Measurements from ENCODE around the gene FRMD8.

The FRMD8 gene

DNA sequence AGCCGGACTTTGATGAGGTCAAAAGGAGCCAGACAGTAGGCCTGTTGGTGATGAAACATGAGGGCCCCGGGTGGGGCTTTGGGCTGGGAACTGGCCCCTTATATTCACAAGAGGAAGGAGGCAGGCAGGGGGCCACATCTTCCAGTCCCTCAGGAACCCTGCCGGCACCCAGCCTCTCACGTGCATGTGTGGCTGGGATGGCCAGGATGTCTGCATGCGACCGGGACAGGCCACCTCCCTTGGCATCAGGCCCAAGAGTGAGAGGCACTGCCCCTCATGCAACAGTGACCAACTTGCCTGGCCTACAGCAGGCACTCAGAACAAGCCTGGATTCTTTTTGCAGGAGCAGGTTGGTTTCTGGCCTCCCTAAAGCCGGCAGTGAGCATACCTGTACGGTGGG lies 9.4 kb upstream of the FRMD8 start:
- DNase-seq: no peak

DNA sequence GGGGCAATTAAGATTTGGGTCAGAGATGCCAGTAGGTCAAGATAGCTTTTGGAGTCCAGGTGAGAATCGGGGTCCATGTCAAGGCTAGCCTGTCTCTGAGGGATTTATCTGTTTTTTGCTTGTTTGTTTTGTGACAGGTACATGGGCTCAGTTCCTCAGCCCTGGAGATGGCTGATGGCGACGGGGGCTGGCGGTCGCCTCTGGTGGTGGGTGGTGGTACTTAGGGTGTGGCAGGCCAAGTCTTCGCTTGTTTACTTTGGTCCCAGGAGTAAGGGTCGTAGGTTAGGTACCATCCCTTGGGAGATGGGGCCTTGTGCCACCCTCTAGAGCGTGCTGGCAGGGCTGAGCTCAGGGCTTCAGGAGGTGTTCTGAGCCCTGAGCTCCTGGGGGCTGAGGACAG lies 8.7 kb upstream of the FRMD8 start:
- no peak for DNase-seq

DNA sequence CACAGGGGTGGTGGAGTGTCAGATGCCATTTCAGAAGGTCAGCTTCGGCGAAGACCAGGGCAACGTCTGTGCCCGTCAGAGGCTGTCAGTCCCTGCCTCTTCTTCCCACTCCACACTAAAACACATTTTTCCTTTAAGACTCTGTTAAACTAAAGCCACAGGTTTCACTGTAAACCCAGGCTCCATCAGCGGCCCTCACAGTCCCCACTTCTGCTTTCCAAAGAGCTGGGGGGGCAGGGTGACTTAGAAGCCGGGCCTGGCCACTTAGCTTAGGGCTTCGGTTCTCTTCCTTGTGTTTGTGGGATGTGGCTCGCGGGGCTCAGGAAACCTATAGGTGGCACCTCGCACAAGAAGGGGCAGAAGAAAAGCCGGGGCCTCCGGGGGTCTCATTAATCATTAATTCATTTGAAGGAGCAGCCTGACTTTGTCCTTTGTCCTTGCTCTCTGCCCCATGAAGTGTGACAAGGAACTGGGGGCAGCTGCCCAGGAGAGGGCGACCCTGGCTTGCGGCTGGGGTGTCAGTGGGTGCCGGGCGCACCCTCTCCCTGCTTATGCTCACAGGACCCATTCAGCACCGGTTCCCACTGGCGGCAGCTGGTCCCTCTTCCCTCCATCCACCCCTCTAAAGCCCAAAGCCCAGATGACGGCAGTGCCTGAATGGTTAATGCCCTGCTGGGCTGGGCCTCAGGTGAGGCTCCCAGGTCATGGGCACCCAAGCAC lies 8.1 kb upstream of the FRMD8 start:
- no peak for DNase-seq

DNA sequence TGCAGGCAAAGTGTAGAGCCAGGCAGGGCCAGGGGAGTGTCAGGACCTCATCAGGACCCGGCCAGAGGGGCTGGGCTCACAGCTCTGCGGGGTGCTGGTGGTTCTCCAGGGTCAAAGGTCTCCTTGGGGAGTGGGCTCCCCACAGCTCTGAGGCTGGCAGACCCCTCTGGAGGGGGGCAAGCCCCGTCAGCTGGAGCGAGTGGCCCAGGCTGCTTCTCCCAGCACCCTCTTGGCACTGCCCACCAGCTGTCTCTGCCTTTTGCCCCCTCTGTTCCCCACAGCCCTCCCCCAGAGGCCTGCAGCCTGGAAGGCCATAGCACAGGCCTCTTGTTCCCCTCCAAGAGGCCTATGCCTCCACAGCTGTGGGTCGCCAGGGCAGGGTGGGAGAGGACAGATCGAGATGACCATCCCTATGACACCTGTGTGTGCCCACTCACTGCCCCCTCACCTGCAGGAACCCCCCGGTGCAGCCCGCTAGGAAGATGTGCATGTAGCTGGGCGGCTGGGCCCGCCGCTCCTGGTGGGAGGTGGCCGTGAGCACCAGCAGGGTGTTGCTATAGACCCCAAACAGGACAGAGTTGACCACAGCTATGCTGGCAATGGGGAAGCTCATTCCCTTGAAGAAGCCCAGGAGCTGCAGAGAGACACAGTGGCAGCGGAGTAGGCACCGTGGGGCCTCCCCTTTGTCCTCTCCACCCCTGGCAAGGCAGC lies 7.4 kb upstream of the FRMD8 start:
- no peak for DNase-seq

DNA sequence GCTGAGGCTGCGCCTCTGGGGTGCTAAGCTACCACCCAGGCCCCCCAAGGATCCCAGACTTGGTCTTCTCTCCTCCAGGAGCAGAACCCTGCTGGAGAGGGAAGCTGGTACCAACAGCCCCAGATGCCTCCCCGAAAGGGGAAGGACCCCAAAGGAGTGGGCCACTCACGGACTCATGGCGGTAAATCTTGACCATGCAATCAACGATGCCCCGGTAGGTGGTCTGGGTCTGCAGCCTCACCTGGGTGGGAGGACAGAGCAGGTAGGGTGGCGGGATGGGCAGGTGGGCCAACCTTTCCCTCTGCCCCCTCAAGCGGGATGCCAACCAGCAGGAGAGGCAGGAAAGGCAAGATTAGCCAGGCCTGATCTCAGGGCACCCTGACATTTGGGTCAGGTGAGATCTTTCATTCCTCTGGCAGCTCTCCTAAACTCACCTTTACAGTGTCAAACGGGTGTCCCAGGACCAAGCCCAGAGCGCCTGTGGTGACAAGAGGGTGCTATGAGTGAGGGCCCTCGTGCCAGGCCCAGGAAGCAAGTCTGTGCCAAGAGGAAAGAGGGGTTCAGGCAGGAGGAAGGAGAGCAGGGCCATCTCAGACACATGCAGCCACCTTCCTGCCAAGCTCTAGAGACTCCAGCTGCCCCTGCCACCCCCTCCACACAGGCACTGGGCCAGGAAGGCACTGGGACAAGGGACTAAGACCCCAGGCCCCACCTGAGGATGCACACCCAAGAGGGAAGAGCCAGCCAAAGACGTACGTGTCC lies 6.6 kb upstream of the FRMD8 start:
- no peak for DNase-seq

DNA sequence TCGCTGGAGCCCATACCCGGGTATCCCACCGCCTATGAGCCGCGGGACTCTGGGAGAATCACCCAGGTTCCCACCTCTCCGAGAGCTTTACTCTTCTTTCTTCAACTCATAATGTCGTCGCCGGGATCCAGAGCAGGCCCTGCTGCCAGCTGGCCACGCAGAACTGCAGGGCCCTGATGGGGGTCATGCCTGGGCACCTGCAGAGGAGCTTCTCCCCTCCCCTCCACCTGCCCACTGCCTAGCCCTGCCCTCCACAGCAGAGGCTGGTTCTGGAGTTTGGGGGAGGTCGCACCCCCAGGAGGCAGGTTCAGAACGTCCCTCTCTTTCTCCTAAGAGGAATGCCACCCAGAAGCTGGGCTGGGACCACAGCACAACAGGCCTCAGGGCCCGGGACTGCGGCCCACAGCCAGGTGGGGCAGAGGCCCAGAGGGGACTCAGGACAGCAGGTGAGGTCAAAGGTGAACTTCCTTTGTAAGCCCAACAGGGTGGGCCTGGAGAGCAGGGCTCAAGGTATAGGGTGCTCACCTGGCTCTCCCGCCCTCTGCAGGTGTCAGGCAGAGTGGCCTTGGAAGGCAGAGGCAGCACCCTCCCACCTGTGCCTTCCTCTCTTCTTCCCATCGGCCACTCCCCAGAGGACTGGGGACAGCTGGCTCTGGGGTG lies 5.8 kb upstream of the FRMD8 start:
- DNase-seq: no peak

DNA sequence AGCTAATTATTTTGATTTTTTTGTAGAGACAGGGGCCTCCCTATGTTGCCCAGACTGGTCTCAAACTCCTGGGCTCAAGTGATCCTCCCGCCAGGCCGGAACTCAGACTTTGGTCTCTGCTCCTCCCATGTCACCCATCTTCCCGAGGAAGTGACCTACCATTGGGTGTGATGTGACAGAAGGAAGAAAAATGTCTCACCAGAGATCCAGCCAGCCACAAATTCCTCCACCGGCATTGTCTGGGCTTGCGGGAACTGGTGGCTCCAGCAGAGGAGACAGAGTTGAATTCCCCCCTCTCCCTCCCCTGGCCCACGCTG lies 4.8 kb upstream of the FRMD8 start:
- peak; percentile 72 for DNase-seq

DNA sequence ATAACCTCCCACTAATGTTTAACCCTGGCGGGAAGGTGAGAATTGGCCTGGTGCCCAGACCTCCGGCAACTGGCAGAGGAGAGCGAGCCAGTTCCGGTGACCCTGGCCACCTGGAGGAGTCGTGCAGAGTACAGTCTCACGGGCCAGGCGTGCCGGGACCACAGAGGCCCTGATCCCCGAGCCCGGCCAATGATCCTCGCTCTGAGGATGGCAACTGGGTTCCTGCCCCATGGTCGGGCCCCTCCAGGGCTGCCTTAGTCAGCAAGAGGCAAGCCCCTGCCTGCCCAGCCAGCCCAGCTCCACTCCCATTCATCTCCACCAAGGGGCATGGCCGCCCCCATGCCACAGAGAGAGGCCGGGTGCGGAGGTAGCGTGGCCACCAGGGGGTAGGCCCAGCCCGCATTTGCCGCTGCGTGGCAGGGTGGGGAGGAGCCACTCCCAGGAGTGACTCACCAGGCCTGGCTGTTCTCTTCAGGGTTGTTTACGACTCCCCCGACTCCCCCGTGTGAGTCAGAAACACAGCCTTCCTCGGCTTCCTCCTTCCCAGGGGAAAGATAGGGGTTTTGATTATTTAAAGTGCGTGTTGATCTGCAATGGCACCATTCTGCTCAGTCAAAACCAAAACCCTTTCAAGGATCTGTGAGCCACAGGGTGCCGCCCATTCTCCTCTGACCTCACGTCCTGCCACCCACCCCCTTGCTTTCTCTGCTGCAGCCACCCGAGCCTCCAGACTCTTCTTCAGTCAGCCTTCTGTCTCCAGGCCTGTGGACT lies 4.2 kb upstream of the FRMD8 start, which contains the start of gene SLC25A45:
Gene SLC25A45 (minus strand): TSS at position 614 of the 771 bp plus-strand sequence. CDS start 695 bp downstream, outside the sequence.
- peak; percentile 97 for DNase-seq

DNA sequence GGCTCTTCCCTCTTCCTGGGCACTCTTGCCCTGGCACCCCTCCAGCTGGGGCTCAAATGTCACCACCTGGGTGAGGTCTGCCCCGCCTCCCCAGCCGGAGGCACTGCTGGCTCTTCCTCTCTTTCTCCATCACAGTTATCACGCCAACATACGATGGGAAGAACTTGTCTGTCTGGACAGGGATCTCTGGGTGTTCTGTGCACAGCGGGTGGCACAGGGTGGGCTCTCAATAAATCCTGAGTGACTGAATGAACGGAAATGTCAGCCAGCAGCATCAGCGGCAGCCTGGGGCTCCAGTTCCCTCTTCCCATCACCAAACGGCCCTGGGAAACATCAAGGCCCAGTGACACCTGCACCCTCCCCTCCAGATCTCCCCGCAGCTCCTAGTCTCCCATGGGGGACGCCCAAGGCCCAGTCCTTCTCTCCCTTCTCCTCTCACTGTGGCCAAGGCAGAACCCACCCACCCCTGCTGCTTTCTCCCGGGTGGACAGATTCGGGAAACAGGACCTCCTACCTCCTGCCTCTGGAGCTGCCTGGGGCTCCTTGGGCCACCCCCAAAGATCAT lies 3.6 kb upstream of the FRMD8 start:
- no peak for DNase-seq

DNA sequence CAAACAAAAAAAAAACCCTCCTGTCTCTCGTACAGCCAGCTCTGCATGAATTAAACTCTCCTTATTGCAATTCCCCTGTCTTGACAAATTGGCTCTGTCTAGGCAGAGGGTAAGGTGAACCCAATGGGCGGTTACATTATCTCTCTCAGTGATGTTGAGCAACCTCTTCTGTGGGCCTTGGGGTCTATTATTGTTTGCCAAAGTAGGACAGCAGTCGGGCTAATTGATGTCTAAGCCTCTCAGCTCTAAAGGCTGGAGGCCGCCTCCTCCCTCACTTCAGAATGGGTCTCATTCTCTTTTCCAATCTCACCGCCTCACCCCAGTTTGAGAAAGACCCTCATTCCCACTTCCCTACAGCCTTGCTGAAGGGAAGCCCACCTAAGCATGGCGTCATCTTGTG lies 2.7 kb upstream of the FRMD8 start:
- no peak for DNase-seq

DNA sequence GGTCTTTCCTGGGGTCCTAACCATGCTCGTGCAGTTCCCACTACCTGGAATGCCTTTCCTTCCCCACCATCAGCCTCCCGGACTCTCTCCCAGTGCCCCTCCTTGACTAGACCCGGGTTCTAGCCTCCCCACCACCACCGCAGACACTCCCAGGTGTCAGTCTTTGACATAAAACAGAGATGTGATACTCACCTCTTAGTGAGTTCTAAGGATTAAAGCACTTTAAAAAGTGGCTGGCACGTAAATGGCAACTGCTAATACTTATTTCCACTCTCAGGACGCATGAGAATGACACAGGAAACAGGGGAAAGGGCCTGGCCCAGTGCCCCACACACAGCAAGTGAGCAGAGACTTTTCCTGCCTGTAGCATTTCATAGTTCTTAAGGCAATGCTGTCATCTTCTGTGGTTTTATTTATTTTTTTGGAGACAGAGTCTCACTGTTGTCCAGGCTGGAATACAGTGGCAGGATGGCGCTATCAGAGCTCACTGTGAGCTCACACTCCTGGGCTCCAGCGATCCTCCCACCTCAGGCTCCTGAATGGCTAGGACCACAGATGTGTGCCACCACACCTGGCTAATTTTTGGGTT lies 2.0 kb upstream of the FRMD8 start:
- peak; percentile 16 for DNase-seq

DNA sequence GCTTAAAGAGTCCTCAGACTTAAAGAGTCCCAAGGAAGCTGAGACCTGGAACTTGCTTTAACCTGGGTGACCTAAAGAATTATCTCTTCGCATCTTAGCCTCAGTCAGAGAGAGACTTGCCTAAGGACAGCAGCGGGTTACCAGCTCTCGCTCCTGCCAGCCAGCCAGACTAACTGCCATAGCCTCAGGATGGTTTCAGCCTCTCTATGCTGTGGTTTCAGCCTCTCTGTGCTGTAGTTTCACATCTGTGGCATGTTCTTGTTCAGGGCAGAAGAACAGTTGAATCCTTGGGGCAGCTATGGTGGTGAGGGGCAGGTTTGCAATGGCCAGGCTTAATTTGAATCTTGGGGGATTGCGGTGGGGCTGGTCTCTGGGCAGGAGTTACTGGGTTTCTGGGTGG lies 2.3 kb downstream of the FRMD8 start:
- peak; percentile 41 for DNase-seq

DNA sequence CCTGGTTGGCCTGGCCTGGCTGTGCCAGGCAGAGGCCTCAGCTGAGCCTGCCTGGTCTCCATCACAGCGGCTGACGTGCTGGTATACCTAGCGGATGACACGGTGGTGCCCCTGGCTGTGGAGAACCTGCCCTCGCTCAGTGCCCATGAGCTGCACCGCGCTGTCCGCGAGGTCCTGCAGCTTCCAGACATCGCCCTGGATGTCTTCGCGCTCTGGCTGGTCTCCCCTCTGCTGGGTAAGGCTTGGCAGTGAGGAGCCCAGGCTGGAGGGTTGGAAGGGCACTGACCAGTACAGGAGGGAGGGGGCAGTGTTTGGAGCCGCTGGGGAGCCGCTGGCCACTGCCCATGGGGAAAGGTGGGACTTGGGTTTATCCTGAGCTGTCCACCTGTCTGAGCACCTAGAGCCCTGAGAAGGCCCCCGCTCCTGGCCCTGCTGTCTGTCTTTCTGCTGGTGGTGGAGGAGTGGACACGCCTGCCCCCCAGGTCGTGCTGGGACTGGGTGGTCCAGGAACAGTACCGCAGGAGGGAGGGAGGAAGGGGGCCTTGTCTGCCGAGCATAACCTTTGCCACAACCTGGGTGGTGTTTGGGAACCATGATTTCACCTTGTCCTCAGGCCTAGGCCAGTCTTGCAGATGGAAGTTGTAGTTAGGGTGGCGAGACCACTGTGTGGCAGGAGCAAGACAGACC lies 3.0 kb downstream of the FRMD8 start:
- DNase-seq: no peak

DNA sequence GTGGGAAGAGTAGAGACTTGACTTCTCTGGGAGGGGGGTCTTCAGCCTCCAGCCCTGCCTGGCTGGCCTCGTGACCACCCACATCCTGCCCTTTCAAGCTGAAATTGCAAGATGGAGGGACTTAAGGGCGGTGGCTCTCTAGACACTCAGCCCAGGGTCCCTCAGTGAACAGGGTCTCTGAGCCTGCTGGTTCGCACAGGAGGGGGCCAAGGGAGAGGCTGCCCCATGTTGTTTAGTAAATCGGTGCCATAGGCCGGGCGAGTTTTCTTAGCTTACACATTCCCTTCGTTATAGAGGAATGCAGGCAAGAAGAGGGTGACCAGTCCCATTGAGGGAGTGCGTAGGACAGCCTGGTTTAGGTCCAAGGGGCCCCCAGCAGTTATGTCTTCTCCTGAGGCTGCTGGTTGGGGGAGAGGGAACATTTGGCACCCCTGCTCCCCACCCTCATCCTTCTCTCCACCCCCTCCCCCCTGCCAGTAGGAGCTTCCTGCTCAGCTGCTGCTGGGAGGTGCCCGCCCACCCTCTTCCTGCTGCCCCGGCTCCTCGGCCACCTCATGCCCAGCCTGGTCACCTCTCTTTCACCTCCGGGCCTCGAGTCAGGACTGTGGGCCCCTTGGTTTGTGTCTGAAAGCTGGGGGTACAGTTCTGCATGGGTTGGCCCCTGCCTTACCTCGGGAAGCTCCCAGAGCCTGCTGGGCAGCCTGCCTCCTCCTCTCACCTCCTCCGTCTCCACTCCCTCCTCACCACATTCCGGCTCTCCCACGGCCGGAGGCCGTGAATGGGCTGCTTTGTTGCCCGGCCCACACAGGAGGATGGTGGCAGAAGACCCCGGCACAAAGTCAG lies 3.9 kb downstream of the FRMD8 start:
- no peak for DNase-seq

DNA sequence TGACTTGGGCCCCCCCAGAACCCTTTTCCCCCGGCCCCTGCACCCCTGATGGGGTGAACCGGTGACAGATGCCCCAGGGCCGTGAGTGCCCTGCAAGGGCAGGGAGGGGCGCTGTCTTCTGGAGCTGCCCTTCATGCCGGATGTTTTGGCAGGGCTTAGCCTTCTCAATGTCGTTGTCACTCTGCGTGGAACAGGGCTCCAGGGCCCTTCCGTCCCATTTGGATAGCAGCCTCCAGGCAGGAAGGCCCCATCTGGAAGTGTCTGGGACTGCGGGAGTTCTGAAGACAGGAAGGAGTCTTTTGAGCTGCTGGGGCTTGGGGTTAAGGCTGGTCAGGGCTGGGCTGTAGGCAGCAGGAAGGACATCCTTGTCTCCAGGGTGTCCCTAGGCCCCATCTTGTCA lies 4.6 kb downstream of the FRMD8 start:
- no peak for DNase-seq

DNA sequence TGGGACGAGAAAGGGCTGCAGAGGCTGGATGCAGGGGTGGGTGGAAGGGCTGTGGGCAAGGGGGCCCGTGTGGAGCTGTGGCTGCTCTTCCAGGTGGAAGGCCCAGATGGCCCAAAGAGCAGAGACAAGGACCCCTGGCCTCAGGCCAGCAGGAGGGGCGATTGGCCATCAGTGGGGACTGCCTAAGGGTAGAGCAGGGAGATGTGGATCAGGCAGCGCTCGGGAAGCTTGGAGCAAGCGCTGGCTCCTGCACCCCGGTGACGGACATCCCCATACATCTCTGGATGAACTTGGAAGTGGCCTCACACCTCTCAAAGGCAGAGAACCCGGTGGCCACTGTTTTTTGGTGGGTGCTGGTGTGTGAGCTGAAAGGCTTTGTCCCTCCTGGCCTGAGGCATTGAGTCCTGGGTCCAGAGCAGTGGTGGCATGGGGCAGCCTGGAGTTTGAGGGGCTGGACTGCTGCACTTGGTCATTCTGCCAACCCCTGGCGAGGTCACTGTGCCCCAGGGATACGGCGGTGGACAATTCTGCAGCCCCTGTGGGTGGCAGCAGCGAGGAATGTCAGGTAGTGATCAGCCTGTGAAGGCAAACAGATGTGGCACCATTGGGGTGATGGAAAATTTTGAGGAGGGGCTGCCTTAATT lies 5.9 kb downstream of the FRMD8 start:
- DNase-seq: no peak

DNA sequence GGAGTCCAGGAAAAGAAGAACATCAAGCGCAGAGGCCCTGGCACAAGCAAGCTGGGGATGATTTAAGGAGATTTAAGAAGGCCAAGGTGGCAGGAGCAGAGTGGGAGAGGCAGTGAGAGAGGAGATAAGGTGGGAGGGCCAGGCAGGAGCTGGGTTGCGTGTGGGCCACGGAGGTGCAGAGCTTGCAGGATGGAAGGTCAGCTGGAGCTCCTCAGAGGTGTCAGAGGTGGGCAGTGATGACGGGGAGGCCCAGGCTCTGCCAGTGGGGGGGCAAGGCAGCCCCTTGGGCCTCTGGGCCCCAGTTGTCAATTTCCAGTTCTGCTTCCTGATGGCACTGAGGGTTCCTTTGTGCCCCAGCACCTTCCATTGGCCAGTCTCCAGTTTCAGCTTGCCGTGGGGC lies 6.5 kb downstream of the FRMD8 start:
- no peak for DNase-seq

DNA sequence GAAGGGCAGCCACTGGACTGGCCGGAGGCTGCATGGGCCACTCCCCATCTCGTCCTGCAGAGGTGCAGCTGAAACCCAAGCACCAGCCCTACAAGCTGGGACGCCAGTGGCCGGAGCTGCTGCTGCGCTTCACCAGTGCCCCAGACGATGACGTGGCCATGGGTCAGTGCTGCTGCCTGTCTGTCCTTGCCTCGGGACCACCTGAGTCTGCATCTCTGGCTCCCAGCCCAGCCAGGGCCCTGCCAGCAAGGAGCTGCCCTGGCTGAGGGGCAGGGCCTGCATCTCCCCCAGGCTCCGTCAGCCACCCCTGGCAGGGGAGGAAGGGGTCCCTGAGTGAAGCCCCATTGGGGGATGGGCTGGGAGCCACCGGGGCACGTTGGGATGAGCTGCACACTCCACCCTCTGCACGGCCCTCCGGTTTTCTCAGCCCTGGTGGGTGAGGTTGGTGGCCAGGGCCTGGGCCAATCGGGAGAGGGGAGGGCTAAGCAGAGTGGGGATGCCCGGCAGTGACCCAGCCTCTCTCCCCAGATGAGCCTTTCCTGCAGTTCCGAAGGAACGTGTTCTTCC lies 7.2 kb downstream of the FRMD8 start:
- no peak for DNase-seq

DNA sequence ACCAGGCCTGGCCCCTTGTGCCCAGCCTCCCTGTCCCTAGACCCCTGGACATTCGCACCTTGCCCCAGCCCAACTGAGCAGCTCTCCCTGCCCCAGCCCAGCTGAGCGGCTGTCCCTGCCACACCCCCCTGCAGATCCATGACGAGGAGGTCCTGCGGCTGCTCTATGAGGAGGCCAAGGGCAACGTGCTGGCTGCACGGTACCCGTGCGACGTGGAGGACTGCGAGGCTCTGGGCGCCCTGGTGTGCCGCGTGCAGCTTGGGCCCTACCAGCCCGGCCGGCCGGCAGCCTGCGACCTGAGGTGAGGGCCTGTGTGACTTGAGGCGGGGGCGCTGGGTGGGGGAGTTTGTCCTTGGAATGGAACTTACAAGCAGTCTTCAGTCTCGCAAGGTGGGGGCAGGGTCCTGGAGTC lies 7.7 kb downstream of the FRMD8 start:
- no peak for DNase-seq

Data from activated CD4-positive, alpha-beta T cell treated with anti-CD3 and anti-CD28 coated beads, Interleukin-10, Interleukin-2, amounts not matched to agents 100 ng/mL and 50 ng/mL, durations not matched to agents 16 hours and 8 hours (primary cell).